ENCODE data around the gene RASSF6.
"Not testable (repeated sequence)": the region's sequence is repeated elsewhere in the genome, so short reads cannot be mapped to it uniquely, and the experiment has no call there.

The RASSF6 gene

DNA sequence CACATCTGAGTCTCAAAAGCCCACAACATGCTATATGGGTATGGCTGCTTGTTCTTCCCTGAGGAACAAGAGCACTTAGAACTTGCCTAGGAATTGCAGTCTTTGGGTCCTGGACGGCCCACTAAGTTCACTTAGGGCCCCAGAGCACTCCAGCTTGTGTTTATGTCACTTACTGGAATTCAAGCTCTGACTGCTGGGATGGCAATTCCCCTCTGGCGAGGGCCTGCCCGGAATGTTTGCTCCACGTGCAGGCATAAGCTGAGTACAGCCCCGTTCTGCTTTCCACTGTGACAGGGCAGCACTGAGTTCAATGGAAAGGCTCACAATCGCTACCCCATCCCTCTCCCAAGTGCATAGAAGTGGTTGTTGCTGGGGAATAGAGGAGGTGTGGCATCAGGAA lies 25.9 kb upstream of the RASSF6 start:
- no peaks in the 10 kb centered on the region for H3K9me2 ChIP-seq (replicated peaks; ENCODE audit: control insufficient read depth, low read length)
- peaks cover 37% of the 10 kb centered on the region for H3K4me1 ChIP-seq (ENCODE audit: control insufficient read depth, low read length)
- no peak overlapping the region for H3K4me2 ChIP-seq (ENCODE audit: low read length)
- TF ChIP-seq, protein P1, sequence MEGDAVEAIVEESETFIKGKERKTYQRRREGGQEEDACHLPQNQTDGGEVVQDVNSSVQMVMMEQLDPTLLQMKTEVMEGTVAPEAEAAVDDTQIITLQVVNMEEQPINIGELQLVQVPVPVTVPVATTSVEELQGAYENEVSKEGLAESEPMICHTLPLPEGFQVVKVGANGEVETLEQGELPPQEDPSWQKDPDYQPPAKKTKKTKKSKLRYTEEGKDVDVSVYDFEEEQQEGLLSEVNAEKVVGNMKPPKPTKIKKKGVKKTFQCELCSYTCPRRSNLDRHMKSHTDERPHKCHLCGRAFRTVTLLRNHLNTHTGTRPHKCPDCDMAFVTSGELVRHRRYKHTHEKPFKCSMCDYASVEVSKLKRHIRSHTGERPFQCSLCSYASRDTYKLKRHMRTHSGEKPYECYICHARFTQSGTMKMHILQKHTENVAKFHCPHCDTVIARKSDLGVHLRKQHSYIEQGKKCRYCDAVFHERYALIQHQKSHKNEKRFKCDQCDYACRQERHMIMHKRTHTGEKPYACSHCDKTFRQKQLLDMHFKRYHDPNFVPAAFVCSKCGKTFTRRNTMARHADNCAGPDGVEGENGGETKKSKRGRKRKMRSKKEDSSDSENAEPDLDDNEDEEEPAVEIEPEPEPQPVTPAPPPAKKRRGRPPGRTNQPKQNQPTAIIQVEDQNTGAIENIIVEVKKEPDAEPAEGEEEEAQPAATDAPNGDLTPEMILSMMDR (IDR thresholded peaks at IDR 0.05; ENCODE audit: low read depth, low read length, poor library complexity, severe bottlenecking), result no peak
- TF ChIP-seq EZH2phosphoT487 (IDR thresholded peaks at IDR 0.05; ENCODE audit: borderline replicate concordance, low read length), result no peak
- peaks cover 4% of the 10 kb centered on the region; the same call in 1 of the 2 replicates for H3F3A ChIP-seq (ENCODE audit: control insufficient read depth, insufficient read depth)
- H3K36me3 ChIP-seq (ENCODE audit: control insufficient read depth, low read length), result no peaks in the 10 kb centered on the region
- H4K20me1 ChIP-seq (ENCODE audit: control insufficient read depth, insufficient read depth, low read depth, low read length), result no peaks in the 10 kb centered on the region
- no peaks in the 10 kb centered on the region for H3K27me3 ChIP-seq (ENCODE audit: control insufficient read depth, low read length)
- no peaks in the 10 kb centered on the region for H3K79me2 ChIP-seq (ENCODE audit: control insufficient read depth, low read length)
- no peak overlapping the region for H3K4me3 ChIP-seq (ENCODE audit: low read length)
- H3K9me3 ChIP-seq (ENCODE audit: control insufficient read depth, insufficient read depth, low read length), result peaks cover 4% of the 10 kb centered on the region; the same call in 1 of the 2 replicates
- no peak overlapping the region for H3K27ac ChIP-seq (ENCODE audit: low read depth, low read length)

DNA sequence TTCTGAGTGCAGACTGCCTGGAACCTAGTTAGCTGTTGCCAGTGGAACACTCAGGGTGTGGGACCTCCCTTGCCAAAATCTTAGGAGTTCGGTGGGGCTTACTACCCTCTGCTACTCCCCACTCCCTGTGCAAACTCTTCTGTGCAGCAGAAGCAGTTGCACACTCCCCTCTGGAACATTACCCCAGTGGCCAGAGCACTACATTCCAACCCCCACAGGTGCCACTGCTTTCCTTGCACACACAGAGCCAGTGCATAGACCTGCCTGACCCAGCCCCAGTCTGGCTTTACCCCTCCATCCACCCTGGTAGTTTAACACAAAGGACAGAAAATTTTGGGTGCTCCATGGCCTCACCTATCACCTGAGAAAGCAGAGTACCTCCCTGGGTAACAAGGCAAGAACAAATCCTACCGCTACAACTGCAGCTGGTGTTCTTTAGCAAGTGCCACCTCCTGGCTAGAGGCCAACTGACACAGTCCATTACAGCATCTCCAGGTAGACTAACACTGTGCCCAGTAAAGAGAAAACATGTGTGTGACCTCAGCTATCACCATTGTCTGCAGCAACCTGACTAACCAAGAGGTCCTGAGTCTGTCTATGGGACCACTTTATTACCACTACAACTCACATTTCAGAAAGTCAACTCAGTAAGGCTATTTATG lies 11.5 kb upstream of the RASSF6 start:
- Histone ChIP-seq H3K4me3 (ENCODE audit: low read length) (no peak overlapping the region), H3K27ac (ENCODE audit: low read depth, low read length) (no peak overlapping the region), H3K79me2 (ENCODE audit: control insufficient read depth, low read length) (no peaks in the 10 kb centered on the region), H3K9me2 (replicated peaks; ENCODE audit: control insufficient read depth, low read length) (no peaks in the 10 kb centered on the region), H3K9me3 (ENCODE audit: control insufficient read depth, insufficient read depth, low read length) (peaks cover 4% of the 10 kb centered on the region; the same call in 1 of the 2 replicates), H3K27me3 (ENCODE audit: control insufficient read depth, low read length) (no peaks in the 10 kb centered on the region), H3F3A (ENCODE audit: control insufficient read depth, insufficient read depth) (no peaks in the 10 kb centered on the region), H3K4me2 (ENCODE audit: low read length) (no peak overlapping the region), H4K20me1 (ENCODE audit: control insufficient read depth, insufficient read depth, low read depth, low read length) (no peaks in the 10 kb centered on the region), H3K36me3 (ENCODE audit: control insufficient read depth, low read length) (no peaks in the 10 kb centered on the region), H3K4me1 (ENCODE audit: control insufficient read depth, low read length) (peaks cover 16% of the 10 kb centered on the region)
- TF ChIP-seq, protein P1 (IDR thresholded peaks at IDR 0.05; ENCODE audit: low read depth, low read length, poor library complexity, severe bottlenecking), result no peak
- TF ChIP-seq EZH2phosphoT487 (IDR thresholded peaks at IDR 0.05; ENCODE audit: borderline replicate concordance, low read length), result no peak

DNA sequence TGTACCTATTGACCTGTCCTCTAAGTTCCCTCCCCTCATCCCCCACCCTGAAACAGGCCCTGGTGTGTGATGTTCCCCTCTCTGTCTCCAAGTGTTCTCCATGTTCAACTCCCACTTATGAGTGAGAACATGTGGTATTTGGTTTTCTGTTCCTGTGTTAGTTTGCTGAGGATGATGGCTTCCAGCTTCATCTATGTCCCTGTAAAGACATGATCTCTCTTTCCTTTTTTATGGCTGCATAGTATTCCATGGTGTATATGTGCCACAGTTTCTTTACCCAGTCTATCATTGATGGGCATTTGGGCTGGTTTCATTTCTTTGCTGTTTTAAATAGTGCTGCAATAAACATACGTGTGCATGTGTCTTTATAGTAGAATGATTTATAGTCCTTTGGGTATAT lies 8.6 kb upstream of the RASSF6 start:
- H3K27me3 ChIP-seq (ENCODE audit: control insufficient read depth, low read length); H3K36me3 ChIP-seq (ENCODE audit: control insufficient read depth, low read length); H3K4me3 ChIP-seq (ENCODE audit: low read length); H3K79me2 ChIP-seq (ENCODE audit: control insufficient read depth, low read length); H3K9me2 ChIP-seq (replicated peaks; ENCODE audit: control insufficient read depth, low read length); H4K20me1 ChIP-seq (ENCODE audit: control insufficient read depth, insufficient read depth, low read depth, low read length); H3F3A ChIP-seq (ENCODE audit: control insufficient read depth, insufficient read depth); H3K27ac ChIP-seq (ENCODE audit: low read depth, low read length); H3K9me3 ChIP-seq (ENCODE audit: control insufficient read depth, insufficient read depth, low read length); H3K4me2 ChIP-seq (ENCODE audit: low read length): not testable (repeated sequence)
- H3K4me1 ChIP-seq (ENCODE audit: control insufficient read depth, low read length), result peaks cover 35% of the 10 kb centered on the region

DNA sequence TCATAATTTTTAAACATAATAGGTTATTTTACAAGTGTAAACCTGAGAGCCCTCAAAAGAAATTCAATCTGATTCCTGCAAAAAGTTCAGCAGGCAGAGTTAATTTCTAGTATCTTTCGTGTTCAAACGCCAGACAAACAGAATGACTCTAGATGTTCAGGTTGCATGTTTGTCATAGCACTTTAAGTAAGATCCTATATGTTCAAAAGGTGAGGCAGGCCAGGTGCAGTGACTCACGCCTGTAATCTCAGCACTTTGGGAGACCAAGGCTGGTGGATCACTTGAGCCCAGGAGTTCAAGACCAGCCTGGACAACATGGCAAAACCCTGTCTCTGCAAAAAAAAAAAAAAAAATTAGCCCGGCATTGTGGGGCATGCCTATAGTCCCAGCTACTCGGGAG lies 1.1 kb upstream of the RASSF6 start:
- Histone ChIP-seq H3F3A (ENCODE audit: control insufficient read depth, insufficient read depth) (peaks cover 27% of the 10 kb centered on the region), H3K9me3 (ENCODE audit: control insufficient read depth, insufficient read depth, low read length) (no peaks in the 10 kb centered on the region), H3K4me3 (ENCODE audit: low read length) (peak overlapping the region; percentile 94; the same call in 1 of the 2 replicates), H3K4me1 (ENCODE audit: control insufficient read depth, low read length) (peaks cover 54% of the 10 kb centered on the region), H3K79me2 (ENCODE audit: control insufficient read depth, low read length) (peaks cover 50% of the 10 kb centered on the region), H3K36me3 (ENCODE audit: control insufficient read depth, low read length) (peaks cover 37% of the 10 kb centered on the region), H4K20me1 (ENCODE audit: control insufficient read depth, insufficient read depth, low read depth, low read length) (no peaks in the 10 kb centered on the region), H3K4me2 (ENCODE audit: low read length) (peak overlapping the region; percentile 89), H3K9me2 (replicated peaks; ENCODE audit: control insufficient read depth, low read length) (no peaks in the 10 kb centered on the region), H3K27me3 (ENCODE audit: control insufficient read depth, low read length) (no peaks in the 10 kb centered on the region), H3K27ac (ENCODE audit: low read depth, low read length) (no peak overlapping the region)
- TF ChIP-seq, protein P1 (IDR thresholded peaks at IDR 0.05; ENCODE audit: low read depth, low read length, poor library complexity, severe bottlenecking), result no peak
- TF ChIP-seq EZH2phosphoT487 (IDR thresholded peaks at IDR 0.05; ENCODE audit: borderline replicate concordance, low read length), result no peak

Data from DOHH2 (cell line).